NCI-H82 treated with DMSO at 0.1 percent for 48 hours (cell line): ENCODE results near the gene COG6.
A peak's percentile ranks its signal among the peaks of the same experiment; 100 is the strongest.

Experiments
- DNase-seq: peaks from one replicate; lab custom pipeline; 2025; ENCODE audit not compliant: unreplicated experiment; lab: John Stamatoyannopoulos, UW

The COG6 gene

GRCh38 chr13:39676315-39676876, 20.9 kb downstream of the COG6 start:
- peak; percentile 11 for DNase-seq

- DNase-seq: no peak
Measured at GRCh38 chr13:39682310-39682709, 26.8 kb downstream of the COG6 start.

GRCh38 chr13:39682788-39683187, 27.3 kb downstream of the COG6 start:
- no peak for DNase-seq

GRCh38 chr13:39684531-39685137, 29.2 kb downstream of the COG6 start:
- peak; percentile 11 for DNase-seq

- DNase-seq: no peak
Measured at GRCh38 chr13:39685652-39686051, 30.2 kb downstream of the COG6 start.

- DNase-seq: no peak
Measured at GRCh38 chr13:39688278-39688677, 32.8 kb downstream of the COG6 start.

GRCh38 chr13:39688699-39689405, 33.4 kb downstream of the COG6 start:
- DNase-seq: no peak

GRCh38 chr13:39692660-39693438, 37.4 kb downstream of the COG6 start:
- no peak for DNase-seq

GRCh38 chr13:39699274-39699673, 43.8 kb downstream of the COG6 start:
- no peak for DNase-seq

- no peak for DNase-seq
Measured at GRCh38 chr13:39712626-39713025, 57.2 kb downstream of the COG6 start.

GRCh38 chr13:39729156-39729555, 73.7 kb downstream of the COG6 start:
- DNase-seq: no peak

GRCh38 chr13:39734952-39735351, 79.5 kb downstream of the COG6 start:
- DNase-seq: no peak

- DNase-seq: no peak
Measured at GRCh38 chr13:39737047-39737446, 81.6 kb downstream of the COG6 start.

GRCh38 chr13:39740761-39741160, 85.3 kb downstream of the COG6 start:
- no peak for DNase-seq

GRCh38 chr13:39748961-39749360, 93.5 kb downstream of the COG6 start:
- DNase-seq: no peak

GRCh38 chr13:39749528-39749927, 94.1 kb downstream of the COG6 start:
- no peak for DNase-seq

GRCh38 chr13:39751805-39752204, 96.3 kb downstream of the COG6 start:
- no peak for DNase-seq

GRCh38 chr13:39760521-39760920, 105.1 kb downstream of the COG6 start:
- no peak for DNase-seq

GRCh38 chr13:39765801-39766463, 110.5 kb downstream of the COG6 start:
- DNase-seq: peak; percentile 94

- peak; percentile 90 for DNase-seq
Measured at GRCh38 chr13:39766464-39767158, 111.1 kb downstream of the COG6 start.
